Upper lobe of right lung (tissue), 1 donor: Measurements from ENCODE around the gene OTOA. TPM values are rescaled to one million over a fixed set of nuclear protein-coding genes. Genes with fewer than 3 reads are reported as not detected.

ENCODE experiments used
- ATAC-seq: fragments of 200-7000 bp; cut with Tn5 transposase; one replicate; pipeline ENCODE4 v1.9.1; 2020; ENCODE audit warnings: mild to moderate bottlenecking, moderate library complexity
- DNase-seq: peaks from one replicate; pipeline ENCODE4 v3.0.0-alpha.2; 2020
- H3K27ac ChIP-seq: fragments of 200-600 bp; one replicate; pipeline ENCODE4 v1.8.0; 2022
- H3K27me3 ChIP-seq: fragments of 200-600 bp; one replicate; pipeline ENCODE4 v1.8.0; 2022; ENCODE audit warnings: mild to moderate bottlenecking
- H3K36me3 ChIP-seq: fragments of 200-600 bp; one replicate; pipeline ENCODE4 v1.8.0; 2022
- H3K4me1 ChIP-seq: fragments of 200-600 bp; one replicate; pipeline ENCODE4 v1.8.0; 2022
- H3K4me3 ChIP-seq: fragments of 200-600 bp; one replicate; pipeline ENCODE4 v1.8.0; 2022; ENCODE audit warnings: mild to moderate bottlenecking
- H3K9me3 ChIP-seq: fragments of 200-600 bp; one replicate; pipeline ENCODE4 v1.8.0; 2022
- intact Hi-C: fragments of 100-400 bp; cut with DNase I; formaldehyde crosslinking; loops from one replicate; pipeline ENCODE4 v1.11.0; 2022
- total RNA-seq: library from RNA; stranded (reverse); fragmentation: NEBNext Ultra II Directional; extraction: Animal tissue kit (Norgen Biotek cat#: 25700); gene quantifications from one replicate; pipeline ENCODE4 v1.2.1, GENCODE V29; 2021
- TF ChIP-seq, protein P1 (sequence below): fragments of 200-600 bp; IDR thresholded peaks from one replicate; pipeline ENCODE4 v1.8.0; 2022; ENCODE audit warnings: antibody characterized with exemption
- donor health status: DM: no; HTN: yes; CAD: no; lungs with severe emphysema.

OTOA gene
- total RNA-seq, 1 donor from 2014 or later = 0.90 TPM

GRCh38 chr16:21654466-21654865, 9.3 kb upstream of the OTOA start:
- intact Hi-C loops = no loop called here
- Histone ChIP-seq H3K27ac (no peak overlapping the region), H3K9me3 (no peaks in the 10 kb centered on the region), H3K4me1 (peaks cover 19% of the 10 kb centered on the region), H3K36me3 (peaks cover 12% of the 10 kb centered on the region), H3K27me3 (no peaks in the 10 kb centered on the region), H3K4me3 (no peak overlapping the region)
- DNase-seq (no peak), ATAC-seq (no peak)
- TF ChIP-seq, protein P1, sequence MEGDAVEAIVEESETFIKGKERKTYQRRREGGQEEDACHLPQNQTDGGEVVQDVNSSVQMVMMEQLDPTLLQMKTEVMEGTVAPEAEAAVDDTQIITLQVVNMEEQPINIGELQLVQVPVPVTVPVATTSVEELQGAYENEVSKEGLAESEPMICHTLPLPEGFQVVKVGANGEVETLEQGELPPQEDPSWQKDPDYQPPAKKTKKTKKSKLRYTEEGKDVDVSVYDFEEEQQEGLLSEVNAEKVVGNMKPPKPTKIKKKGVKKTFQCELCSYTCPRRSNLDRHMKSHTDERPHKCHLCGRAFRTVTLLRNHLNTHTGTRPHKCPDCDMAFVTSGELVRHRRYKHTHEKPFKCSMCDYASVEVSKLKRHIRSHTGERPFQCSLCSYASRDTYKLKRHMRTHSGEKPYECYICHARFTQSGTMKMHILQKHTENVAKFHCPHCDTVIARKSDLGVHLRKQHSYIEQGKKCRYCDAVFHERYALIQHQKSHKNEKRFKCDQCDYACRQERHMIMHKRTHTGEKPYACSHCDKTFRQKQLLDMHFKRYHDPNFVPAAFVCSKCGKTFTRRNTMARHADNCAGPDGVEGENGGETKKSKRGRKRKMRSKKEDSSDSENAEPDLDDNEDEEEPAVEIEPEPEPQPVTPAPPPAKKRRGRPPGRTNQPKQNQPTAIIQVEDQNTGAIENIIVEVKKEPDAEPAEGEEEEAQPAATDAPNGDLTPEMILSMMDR = no peak

DNA sequence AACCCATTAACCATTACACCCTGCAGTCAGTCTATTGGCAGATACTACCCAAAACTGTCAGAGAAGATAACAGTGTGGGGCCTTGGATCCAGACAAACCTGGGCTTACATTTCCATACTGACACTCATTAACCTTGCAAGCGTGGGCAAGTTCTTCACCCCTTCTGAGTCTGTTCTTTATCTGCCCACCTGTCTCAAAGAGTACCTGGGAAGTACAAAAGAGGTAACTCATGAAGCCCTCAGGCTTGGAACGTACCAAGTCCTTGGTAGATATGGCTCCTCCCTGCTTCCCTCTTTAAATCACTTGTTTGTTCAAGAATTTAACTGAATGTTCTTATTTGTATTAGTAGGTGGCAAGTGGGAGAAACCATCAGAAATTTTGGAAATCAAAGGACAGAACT, 8.9 kb upstream of the OTOA start:
- intact Hi-C loops = no loop called here

DNA sequence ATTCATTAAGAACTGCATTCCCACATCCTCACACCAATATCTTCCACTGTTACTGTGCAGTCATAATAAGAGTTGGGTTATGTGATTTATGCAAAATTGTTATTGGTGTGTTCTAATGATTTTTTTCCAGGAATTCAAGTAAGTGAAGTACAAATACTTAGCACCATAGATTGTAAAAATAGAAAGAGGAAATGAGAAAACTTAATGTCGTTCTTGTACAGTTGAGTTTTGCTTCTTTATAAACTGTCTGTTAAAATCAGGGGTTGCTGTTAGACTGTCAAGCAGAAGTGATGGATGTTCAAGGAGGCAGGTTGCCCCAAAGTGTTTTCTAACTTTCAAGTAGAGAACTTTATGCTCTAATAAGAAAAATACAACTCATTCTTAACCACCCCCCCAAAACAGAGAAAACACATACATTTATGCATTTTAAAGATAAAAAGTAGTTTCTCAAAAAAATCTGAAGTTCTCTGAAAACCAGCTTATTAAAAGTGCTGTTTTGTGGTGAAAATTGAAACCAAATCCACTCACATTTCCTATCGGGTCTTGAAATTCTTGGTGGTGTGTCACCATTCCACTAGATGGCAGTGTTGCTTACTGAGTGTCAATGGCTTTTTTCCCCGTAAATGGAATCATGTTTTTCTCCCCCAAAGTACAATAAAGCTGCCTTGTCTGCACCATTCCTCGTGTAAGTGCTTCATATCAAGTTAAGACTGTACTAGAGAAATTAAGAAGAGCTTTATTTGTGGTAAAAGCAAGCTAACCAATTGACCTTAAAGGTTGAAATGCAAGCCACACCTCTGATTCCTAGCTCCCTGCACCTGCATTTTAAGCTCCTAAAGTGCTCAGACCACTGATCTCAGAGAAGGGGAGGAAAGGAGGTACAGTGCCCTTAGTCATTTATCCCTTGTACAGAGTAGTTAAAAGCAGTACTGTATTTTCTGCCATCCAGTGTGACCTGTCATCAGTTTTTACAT, 6.7 kb upstream of the OTOA start:
- Histone ChIP-seq H3K27ac (no peak overlapping the region), H3K9me3 (no peaks in the 10 kb centered on the region), H3K4me1 (peaks cover 16% of the 10 kb centered on the region), H3K4me3 (no peak overlapping the region), H3K36me3 (peaks cover 12% of the 10 kb centered on the region), H3K27me3 (no peaks in the 10 kb centered on the region)
- no peak for DNase-seq
- intact Hi-C loops = no loop called here
- TF ChIP-seq, protein P1 = peak; percentile 89
- peak; percentile 70 for ATAC-seq

More for the DNA sequence above, 8.9 kb upstream of the OTOA start:
- Histone ChIP-seq H3K4me3 (no peak overlapping the region), H3K27me3 (no peaks in the 10 kb centered on the region), H3K27ac (no peak overlapping the region), H3K36me3 (peaks cover 12% of the 10 kb centered on the region), H3K9me3 (no peaks in the 10 kb centered on the region), H3K4me1 (peaks cover 19% of the 10 kb centered on the region)
- DNase-seq (no peak), ATAC-seq (no peak)
- TF ChIP-seq, protein P1 = no peak

DNA sequence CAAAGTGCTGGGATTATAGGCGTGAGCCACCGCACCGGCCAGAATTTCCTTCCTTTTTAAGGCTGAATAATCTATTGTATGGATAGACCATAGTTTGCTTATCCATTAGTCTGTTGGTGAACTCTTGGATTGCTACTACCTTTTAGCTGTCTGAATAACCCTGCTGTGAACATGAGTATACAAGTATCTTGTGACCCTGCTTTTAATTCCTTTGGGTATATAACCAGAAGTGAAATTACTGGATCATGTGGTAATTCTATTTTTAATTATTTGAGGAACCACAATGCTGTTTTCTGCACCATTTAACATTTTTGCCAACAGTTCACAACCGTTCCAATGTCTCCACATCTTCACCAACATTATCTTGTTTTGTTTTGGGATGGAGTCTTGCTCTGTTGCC, 4.6 kb upstream of the OTOA start:
- Histone ChIP-seq H3K9me3 (no peaks in the 10 kb centered on the region), H3K4me3 (no peak overlapping the region), H3K27ac (no peak overlapping the region), H3K27me3 (peaks cover 5% of the 10 kb centered on the region), H3K4me1 (peaks cover 16% of the 10 kb centered on the region), H3K36me3 (peaks cover 12% of the 10 kb centered on the region)
- DNase-seq = no peak
- TF ChIP-seq, protein P1 = no peak
- ATAC-seq = peak; percentile 60
- intact Hi-C loops = no loop called here

GRCh38 chr16:21664801-21665492, 1.2 kb downstream of the OTOA start:
- H3K36me3 ChIP-seq = no peaks in the 10 kb centered on the region
- TF ChIP-seq, protein P1 = no peak
- ATAC-seq (no peak), DNase-seq (no peak)
- peaks cover 17% of the 10 kb centered on the region for H3K27me3 ChIP-seq
- no peaks in the 10 kb centered on the region for H3K4me1 ChIP-seq
- intact Hi-C loops = no loop called here
- no peak overlapping the region for H3K4me3 ChIP-seq
- H3K27ac ChIP-seq = no peak overlapping the region
- H3K9me3 ChIP-seq = no peaks in the 10 kb centered on the region
